DMS53 treated with DMSO at 0.1 percent for 48 hours (cell line): ENCODE results near the gene TMUB1.
A peak's percentile ranks its signal among the peaks of the same experiment; 100 is the strongest.
"Not testable (repeated sequence)": the region's sequence is repeated elsewhere in the genome, so short reads cannot be mapped to it uniquely, and the experiment has no call there.

Experiments used
- DNase-seq: peaks from one replicate; lab custom pipeline; 2025; ENCODE audit not compliant: unreplicated experiment; lab: John Stamatoyannopoulos, UW

TMUB1 gene

DNA sequence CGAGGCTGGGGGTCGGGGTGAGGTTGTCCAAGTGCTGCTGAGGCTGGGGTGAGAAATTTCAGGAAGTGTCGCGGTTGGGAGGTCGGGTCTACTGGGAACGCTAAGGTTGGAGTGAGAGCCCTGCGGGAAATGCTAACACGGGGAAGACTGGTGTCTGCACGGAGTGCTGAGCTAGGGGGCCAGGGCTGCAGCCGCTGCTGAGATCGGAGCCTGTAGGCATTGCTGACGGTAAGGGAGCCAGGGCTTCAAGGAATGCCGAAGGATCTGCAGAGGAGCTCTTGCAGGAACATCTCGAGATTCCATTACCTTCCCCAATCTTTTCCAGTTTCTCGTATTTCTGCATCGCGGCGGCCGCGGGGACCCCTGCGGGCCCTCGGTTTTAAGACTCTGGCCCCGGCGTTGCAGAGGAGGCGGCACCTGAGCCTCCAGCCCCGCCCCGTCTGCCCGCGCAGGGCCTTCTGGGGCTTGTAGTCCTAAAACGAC lies 25.7 kb downstream of the TMUB1 start, which contains the start of gene CDK5:
TSS of gene CDK5 (minus strand) at position 392 of the 483 bp plus-strand sequence. CDS start at position 343, 49 bp downstream.
- DNase-seq = no peak

- no peak for DNase-seq
Observed at GRCh38 chr7:151056666-151057505, 26.4 kb downstream of the TMUB1 start.

- DNase-seq = no peak
Observed at GRCh38 chr7:151056283-151056665, 27.0 kb downstream of the TMUB1 start.

- no peak for DNase-seq
Observed at GRCh38 chr7:151053751-151054150, 29.5 kb downstream of the TMUB1 start.

DNA sequence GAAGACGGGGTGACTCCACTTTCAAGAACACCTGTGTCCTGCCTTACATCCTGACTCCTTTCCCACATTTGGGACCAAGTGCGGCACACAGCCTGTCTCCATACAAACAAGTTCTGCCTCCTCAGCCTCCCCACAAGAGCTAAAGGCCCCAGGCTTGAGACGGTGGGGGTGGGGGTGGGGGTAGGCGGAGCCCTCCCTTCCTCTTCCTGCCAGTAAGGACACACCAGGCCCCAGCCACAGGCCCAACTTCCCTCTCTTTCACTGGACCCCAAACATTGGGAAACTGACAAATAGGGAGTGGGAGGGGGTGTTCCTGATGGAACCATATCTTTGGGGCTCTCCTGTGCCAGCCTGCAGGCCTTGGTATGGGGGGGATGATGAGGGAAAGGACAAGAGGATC lies 30.2 kb downstream of the TMUB1 start:
- no peak for DNase-seq

DNA sequence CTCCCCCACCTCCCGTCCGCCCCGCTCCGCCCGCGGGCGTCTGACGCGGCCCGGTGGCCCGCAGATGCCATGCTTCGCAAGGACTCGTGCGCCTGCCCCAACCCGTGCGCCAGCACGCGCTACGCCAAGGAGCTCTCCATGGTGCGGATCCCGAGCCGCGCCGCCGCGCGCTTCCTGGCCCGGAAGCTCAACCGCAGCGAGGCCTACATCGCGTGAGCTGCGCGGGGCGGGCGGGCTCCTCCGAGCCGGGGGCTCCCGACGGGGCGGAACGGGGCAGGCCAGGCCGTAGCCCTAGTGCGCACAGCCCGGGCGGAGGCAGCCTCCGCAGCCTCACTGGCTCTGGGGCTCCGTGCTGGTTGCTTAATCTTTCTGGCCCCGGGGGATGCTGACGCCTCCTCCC lies 32.2 kb downstream of the TMUB1 start:
- DNase-seq = peak; percentile 29

- no peak for DNase-seq
Observed at GRCh38 chr7:151048911-151049463, 34.3 kb downstream of the TMUB1 start.

DNA sequence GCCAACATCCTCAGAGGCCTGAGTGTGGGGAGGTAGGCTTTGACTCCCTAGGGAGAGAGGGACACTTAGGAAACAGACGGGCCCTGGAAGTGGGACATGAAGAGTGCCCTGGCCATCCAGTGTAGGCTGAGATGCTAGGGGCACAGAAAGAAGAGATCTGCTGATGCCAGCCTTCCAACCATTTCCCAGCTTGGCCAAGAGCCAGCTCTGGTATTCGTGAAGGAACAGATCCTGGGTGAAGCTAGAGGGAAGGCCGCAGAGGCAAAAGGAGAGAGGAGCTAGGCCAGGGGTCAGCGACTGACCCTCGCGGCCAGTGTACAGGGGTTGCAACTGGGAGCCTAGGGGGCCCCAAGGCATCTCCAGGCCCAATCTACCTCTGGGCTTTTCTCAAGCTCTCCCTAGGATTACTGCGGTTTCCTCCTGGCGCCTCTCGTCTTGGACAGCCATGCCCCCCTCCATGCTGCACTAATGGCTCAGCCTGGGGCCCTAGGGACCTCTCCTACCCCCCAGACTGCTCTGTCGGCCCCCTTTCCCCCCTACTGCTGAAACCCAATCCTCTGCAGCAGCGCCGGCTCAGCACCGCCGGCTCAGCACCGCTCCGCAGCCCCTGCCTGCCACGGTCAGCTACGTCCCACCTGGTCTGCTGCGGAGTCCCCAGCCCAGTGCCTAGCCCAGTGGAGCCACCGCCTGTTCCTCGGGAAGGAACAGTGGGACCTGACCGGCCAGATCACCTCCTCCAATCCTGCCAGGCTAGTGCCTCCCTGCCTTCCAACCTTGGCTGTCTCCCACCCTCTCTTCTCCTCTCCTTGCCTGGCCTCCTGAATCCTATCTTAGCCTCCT lies 35.1 kb downstream of the TMUB1 start, which contains the start of gene ASIC3:
TSS of gene ASIC3 (plus strand) at position 556 of the 840 bp plus-strand sequence. CDS start 355 bp downstream, outside the sequence.
- DNase-seq = no peak

GRCh38 chr7:151046603-151047573 lies 36.4 kb downstream of the TMUB1 start:
- no peak for DNase-seq

GRCh38 chr7:151045967-151046366 lies 37.3 kb downstream of the TMUB1 start:
- DNase-seq = no peak

- no peak for DNase-seq
Observed at GRCh38 chr7:151045262-151045661, 38.0 kb downstream of the TMUB1 start.

- DNase-seq = no peak
Observed at GRCh38 chr7:151043959-151044358, 39.3 kb downstream of the TMUB1 start.

- not testable (repeated sequence) for DNase-seq
Observed at GRCh38 chr7:151043449-151043848, 39.8 kb downstream of the TMUB1 start.

GRCh38 chr7:151040616-151041375 lies 42.5 kb downstream of the TMUB1 start:
- DNase-seq = no peak

DNA sequence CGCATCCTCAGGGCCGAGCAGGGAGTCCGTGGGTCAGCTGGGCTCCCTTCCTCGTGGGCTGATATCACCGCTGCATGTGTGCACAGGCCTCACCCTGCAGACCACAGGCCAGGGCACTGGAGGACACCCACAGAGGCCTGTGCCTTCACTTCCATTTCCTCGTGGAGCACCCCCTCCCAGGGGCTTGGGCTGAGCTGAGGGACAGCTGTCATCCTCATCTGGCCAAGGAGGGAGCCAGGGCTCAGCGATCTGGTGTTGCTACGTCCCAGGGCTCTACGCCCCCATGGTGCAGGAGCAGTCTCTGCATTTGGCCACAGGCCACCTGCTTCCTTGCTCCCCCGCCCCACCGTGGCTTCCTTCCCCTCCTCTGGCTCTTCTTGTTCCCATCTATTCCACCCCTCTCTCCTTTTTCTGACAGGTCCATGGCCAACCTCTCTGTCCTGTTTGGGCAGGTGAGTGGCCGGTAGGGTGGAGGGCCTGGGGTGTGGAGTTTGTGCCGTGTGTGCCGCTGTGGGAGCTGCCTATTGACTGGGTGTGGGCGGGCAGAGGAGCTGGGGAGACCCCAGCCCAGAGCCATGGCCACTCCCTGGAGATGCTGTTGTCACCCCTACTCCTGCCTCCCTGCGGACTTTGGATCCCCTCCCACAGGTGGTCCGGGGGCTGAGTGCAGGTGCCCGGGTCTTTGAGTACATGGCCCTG lies 43.3 kb downstream of the TMUB1 start:
- no peak for DNase-seq

DNA sequence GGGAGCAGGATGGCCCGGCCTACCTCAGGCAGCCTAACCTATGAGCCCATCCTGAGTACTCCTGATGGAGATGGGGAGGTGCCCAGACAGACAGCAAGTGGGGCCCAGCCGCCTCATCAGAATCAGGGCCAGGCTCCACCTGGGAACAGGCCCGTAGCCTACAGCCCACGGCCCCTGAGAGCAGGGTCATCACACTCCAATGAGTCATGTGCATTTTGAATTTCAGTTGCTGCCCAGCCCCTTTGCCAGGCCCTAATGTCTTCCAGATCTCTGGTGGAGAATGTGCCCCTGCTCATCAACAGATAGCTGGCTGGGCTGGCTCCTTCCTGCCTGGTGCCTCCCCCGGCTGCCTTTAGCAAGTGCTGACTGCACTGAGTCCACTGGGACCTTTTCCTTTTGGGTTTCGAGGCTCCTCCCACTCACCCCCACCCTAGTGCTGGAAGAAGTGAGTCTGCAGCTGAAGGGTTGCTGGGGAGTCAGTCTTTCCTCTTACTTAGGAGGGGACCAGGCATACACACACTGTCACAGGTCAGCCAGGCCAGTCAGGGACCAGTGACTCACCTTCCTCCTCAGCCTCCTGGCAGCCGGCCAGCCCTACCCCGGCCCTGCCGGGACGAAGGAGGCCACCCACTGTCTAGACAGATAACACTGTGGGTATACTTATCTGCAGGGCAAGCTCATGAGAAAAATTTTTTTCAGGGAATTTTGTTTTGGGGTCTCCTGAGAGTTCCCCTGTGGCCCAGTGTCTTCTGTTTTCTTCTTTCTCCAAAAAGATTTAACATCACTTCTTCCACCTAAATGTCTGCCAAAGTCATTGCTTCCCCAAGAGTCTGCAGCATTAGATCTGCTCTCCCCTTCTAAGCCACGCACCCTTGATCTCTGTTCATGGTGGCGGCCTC lies 44.1 kb downstream of the TMUB1 start:
- DNase-seq = peak; percentile 70

DNA sequence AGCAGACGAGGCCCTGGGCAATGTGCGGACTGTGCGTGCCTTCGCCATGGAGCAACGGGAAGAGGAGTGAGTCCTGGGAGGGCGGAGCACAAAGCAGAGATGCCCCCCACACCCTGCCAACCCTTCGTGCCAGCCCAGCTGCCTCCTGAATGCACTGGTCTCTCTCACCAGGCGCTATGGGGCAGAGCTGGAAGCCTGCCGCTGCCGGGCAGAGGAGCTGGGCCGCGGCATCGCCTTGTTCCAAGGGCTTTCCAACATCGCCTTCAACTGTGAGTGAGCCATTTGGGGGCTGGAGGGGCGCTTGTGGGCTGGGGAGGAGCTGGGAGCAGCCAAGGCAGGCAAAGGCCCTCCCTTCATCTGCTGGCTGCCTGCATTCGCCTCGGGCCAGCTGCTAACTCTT lies 47.4 kb downstream of the TMUB1 start:
- DNase-seq = no peak
